Measurements from ENCODE around the gene OVOL3. TPM values are rescaled to one million over a fixed set of nuclear protein-coding genes. Genes with fewer than 3 reads are reported as not detected.
A peak's percentile ranks its signal among the peaks of the same experiment; 100 is the strongest.

OVOL3 gene
- total RNA-seq, 1 donor from 2014 or later: not detected

DNA sequence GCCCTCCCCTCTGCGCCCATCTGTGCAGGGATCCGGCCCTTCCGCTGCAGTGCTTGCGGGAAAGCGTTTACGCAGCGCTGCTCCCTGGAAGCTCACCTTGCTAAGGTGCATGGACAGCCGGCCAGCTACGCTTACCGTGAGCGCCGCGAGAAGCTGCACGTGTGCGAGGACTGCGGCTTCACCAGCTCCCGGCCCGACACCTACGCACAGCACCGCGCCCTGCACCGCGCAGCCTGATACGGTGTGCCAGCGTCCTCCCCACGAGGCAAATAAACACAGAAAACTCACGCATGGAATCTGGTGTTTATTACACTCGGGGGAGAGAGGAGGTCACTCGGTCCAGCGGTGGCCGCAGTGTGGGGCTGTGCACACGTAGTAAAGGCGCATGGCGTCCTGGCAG lies 2.5 kb downstream of the OVOL3 start:
- peaks cover 5% of the 10 kb centered on the region for H3K36me3 Mint-ChIP-seq (ENCODE audit: unreplicated experiment)
- peak overlapping the region; percentile 98 for H3K4me3 Mint-ChIP-seq (ENCODE audit: unreplicated experiment)
- H3K9me3 Mint-ChIP-seq (ENCODE audit: unreplicated experiment): peaks cover 23% of the 10 kb centered on the region
- peak overlapping the region; percentile 75 for H3K27ac Mint-ChIP-seq (ENCODE audit: unreplicated experiment)
- peaks cover 19% of the 10 kb centered on the region for H3K4me1 Mint-ChIP-seq (ENCODE audit: low read depth, unreplicated experiment)
- H3K27me3 Mint-ChIP-seq (ENCODE audit: unreplicated experiment): peaks cover 17% of the 10 kb centered on the region
- DNase-seq: no peak
- TF ChIP-seq, protein P1, sequence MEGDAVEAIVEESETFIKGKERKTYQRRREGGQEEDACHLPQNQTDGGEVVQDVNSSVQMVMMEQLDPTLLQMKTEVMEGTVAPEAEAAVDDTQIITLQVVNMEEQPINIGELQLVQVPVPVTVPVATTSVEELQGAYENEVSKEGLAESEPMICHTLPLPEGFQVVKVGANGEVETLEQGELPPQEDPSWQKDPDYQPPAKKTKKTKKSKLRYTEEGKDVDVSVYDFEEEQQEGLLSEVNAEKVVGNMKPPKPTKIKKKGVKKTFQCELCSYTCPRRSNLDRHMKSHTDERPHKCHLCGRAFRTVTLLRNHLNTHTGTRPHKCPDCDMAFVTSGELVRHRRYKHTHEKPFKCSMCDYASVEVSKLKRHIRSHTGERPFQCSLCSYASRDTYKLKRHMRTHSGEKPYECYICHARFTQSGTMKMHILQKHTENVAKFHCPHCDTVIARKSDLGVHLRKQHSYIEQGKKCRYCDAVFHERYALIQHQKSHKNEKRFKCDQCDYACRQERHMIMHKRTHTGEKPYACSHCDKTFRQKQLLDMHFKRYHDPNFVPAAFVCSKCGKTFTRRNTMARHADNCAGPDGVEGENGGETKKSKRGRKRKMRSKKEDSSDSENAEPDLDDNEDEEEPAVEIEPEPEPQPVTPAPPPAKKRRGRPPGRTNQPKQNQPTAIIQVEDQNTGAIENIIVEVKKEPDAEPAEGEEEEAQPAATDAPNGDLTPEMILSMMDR (IDR thresholded peaks at IDR 0.05; ENCODE audit: partially characterized antibody, unreplicated experiment): no peak

DNA sequence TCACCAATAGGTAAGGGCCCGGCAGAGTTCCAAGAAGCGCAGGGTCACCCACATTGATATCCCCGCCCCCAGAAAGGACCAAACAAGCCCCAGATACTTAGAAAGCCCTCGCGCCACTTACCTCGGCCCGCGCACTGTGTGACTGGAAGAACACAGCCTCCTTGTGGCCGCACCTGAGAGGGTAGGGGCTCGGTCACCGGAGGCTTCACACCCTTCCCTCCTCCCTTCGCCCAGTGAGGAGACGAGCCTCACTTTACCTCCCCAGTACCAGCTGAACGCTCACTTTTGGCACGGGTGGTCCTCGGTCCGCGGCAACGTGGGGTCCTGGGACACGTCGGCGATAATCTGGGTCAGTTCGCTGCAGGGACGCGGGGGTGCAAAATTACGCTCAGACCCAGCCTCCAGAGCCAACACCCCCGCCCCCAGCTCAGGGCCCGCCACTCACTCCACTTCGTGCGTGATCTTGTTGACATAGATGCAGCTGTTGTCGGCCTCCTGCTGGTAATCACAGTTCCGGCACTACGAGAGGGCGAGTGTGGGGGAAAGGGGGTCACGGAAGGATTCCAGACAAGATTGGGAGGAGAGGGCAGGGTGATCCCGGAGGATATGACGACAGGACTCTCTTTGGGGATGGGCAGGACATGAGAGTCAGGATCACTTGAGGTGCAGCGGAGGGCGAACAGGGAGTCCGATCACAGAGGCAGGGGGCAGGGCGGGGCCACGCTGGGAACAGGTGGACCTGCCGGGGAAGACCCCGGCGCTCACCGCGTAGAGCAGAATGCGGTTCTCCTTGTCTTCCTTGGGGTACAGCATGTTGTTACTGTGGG lies 3.2 kb downstream of the OVOL3 start:
- H3K27ac Mint-ChIP-seq (ENCODE audit: unreplicated experiment): peak overlapping the region; percentile 92

DNA sequence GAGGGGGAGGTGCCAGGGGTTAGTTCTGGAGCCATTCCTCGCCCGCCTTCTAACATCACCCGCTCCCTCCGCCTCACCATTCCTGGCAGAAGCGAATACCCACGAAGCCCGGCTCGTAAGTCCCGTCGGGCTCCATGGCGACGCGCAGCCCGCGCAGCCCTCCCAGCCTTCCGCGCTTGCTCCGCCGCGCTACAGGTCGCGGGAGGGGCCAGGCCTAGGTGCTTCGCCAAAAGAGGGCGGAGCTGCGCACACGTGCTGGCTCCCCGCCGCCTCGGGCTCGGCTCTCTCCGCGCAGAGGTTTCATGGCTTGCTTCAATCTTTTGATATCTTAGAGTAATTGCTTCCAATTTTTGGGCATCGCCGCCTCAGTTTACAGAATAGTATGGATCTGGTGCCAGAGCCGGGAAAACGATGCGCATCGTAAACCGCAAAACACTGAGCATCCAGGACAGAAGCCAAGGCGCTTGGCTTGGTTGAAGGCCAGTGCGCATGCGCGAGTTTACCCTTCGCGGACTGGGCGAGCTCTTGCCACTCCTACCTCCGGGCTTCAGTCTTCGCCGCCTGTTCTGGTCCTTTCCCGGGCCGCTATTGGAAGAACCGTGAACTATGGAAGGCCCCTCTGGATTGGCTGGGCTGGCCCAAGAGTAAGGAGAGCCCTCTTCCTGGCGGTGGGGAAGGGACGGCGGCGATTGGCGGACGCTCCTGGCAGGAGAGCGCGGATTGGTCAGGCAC lies 3.9 kb downstream of the OVOL3 start, which contains the start of gene POLR2I:
TSS of gene POLR2I (minus strand) at position 155 of the 732 bp plus-strand sequence. CDS start at position 136, 19 bp downstream.
- Mint-ChIP-seq H3K9me3 (ENCODE audit: unreplicated experiment) (peaks cover 23% of the 10 kb centered on the region), H3K36me3 (ENCODE audit: unreplicated experiment) (peaks cover 5% of the 10 kb centered on the region), H3K4me3 (ENCODE audit: unreplicated experiment) (peak within 1 kb of the TSS; percentile 98), H3K27ac (ENCODE audit: unreplicated experiment) (peak within 1 kb of the TSS; percentile 92), H3K27me3 (ENCODE audit: unreplicated experiment) (peaks cover 19% of the 10 kb centered on the region), H3K4me1 (ENCODE audit: low read depth, unreplicated experiment) (peaks cover 22% of the 10 kb centered on the region)
- DNase-seq: peak; percentile 98
- TF ChIP-seq, protein P1 (IDR thresholded peaks at IDR 0.05; ENCODE audit: partially characterized antibody, unreplicated experiment): no peak

More for the DNA sequence above, 3.2 kb downstream of the OVOL3 start:
- Mint-ChIP-seq H3K36me3 (ENCODE audit: unreplicated experiment) (peaks cover 5% of the 10 kb centered on the region), H3K9me3 (ENCODE audit: unreplicated experiment) (peaks cover 23% of the 10 kb centered on the region), H3K27me3 (ENCODE audit: unreplicated experiment) (peaks cover 17% of the 10 kb centered on the region), H3K4me3 (ENCODE audit: unreplicated experiment) (peak overlapping the region; percentile 98), H3K4me1 (ENCODE audit: low read depth, unreplicated experiment) (peaks cover 20% of the 10 kb centered on the region)
- DNase-seq: peak; percentile 41
- TF ChIP-seq, protein P1 (IDR thresholded peaks at IDR 0.05; ENCODE audit: partially characterized antibody, unreplicated experiment): no peak

DNA sequence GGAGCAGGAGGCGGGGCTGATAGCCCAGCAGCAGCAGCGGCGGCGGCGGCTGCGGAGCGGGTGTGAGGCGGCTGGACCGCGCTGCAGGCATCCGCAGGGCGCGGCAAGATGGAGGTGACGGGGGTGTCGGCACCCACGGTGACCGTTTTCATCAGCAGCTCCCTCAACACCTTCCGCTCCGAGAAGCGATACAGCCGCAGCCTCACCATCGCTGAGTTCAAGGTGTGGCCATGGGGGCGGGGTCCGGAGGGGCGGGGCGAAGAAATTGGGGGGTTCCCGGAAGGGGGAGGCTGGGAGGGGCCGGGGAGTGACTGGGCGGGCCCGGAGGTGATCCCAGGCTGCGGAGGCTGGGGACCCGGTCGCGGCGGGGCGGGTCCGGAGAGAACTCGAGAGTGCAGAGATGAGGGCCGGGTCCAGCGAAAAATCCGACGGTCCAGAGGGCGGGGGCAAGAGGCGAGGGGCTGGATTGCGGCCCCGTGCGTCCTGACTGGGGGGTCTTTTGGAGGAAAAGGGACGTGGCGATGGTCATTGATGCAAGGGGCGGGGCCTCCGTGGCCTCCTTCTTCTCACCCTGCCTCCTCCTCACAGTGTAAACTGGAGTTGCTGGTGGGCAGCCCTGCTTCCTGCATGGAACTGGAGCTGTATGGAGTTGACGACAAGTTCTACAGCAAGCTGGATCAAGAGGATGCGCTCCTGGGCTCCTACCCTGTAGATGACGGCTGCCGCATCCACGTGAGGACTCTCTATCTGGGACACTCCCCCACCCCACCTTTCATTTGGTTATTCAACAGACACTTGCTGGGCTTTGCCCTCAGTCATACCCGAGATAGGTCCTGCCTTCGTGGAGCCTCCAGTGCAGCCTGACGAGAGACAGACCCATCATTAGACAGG lies 4.8 kb downstream of the OVOL3 start, which contains the start of gene TBCB:
TSS of gene TBCB (plus strand) at position 16 of the 891 bp plus-strand sequence. CDS start at position 109, 93 bp downstream.
- Mint-ChIP-seq H3K27me3 (ENCODE audit: unreplicated experiment) (peaks cover 21% of the 10 kb centered on the region), H3K4me1 (ENCODE audit: low read depth, unreplicated experiment) (peaks cover 26% of the 10 kb centered on the region), H3K4me3 (ENCODE audit: unreplicated experiment) (peak within 1 kb of the TSS; percentile 98), H3K36me3 (ENCODE audit: unreplicated experiment) (peaks cover 5% of the 10 kb centered on the region), H3K9me3 (ENCODE audit: unreplicated experiment) (peaks cover 26% of the 10 kb centered on the region), H3K27ac (ENCODE audit: unreplicated experiment) (peak within 1 kb of the TSS; percentile 92)
- peak; percentile 78 for DNase-seq
- TF ChIP-seq, protein P1 (IDR thresholded peaks at IDR 0.05; ENCODE audit: partially characterized antibody, unreplicated experiment): no peak

All from glutamatergic neuron (in vitro differentiated cells).